Right lobe of liver (tissue), 6 donors: ENCODE data around the gene NFIA. TPM values are rescaled to one million over a fixed set of nuclear protein-coding genes. Genes with fewer than 3 reads are reported as not detected.

Experiments used
- ATAC-seq, 4 donors: fragments of 200-7000 bp; cut with Tn5 transposase; one replicate each; pipeline ENCODE4 v1.9.1; 2020; ENCODE audit warnings: mild to moderate bottlenecking in 4 of 4, moderate library complexity in 4 of 4
- DNase-seq, 3 donors: peaks; one replicate each; pipeline ENCODE4 v3.0.0-alpha.2; 2020
- H3K27ac ChIP-seq, 3 donors: fragments of 200-600 bp; one replicate each; pipeline ENCODE4 v1.8.0; 2022
- H3K27me3 ChIP-seq, 2 donors: fragments of 200-600 bp; one replicate each; pipeline ENCODE4 v1.8.0; 2022
- H3K36me3 ChIP-seq, 4 donors: fragments of 200-600 bp; sonication (generic) in 1 of 4; one replicate each; pipeline versions ENCODE4 v1.5.1 to v1.8.0; 2017 to 2022; ENCODE audit warnings: control low read depth in 1 of 4
- H3K4me1 ChIP-seq, 4 donors: fragments of 200-600 bp; sonication (generic) in 1 of 4; one replicate each; pipeline versions ENCODE4 v1.5.1 to v1.8.0; 2017 to 2022; ENCODE audit warnings: control low read depth in 1 of 4
- H3K4me3 ChIP-seq, 3 donors: fragments of 200-600 bp; one replicate each; pipeline ENCODE4 v1.8.0; 2022
- H3K9me3 ChIP-seq, 4 donors: fragments of 200-600 bp; sonication (generic) in 1 of 4; one replicate each; pipeline versions ENCODE4 v1.5.1 to v1.8.0; 2017 to 2022; ENCODE audit warnings: control low read depth in 1 of 4
- POLR2A ChIP-seq: fragments of 450-650 bp; IDR thresholded peaks from one replicate; pipeline ENCODE4 v1.6.1; 2017; ENCODE audit warnings: antibody characterized with exemption, mild to moderate bottlenecking
- WGBS: methylation state at CpG from one replicate; pipeline ENCODE4 v1.1.6; 2018; ENCODE audit warnings: low coverage, low lambda C conversion rate; ENCODE audit not compliant: insufficient coverage; ENCODE audit errors: missing lambda C conversion rate; 5-methylcytosine and 5-hydroxymethylcytosine counted together
- intact Hi-C, 2 donors: fragments of 100-400 bp; cut with DNase I; formaldehyde crosslinking; loops; one replicate each; pipeline versions ENCODE4 v1.11.2 to v1.14.1; 2022
- total RNA-seq, 6 experiments: library from RNA; depleted of rRNA in 2 of 6; stranded (reverse); fragments of >200 nt in 2 of 6; fragmentation: NEBNext Ultra II Directional in 3 of 6; extraction: Animal tissue kit (Norgen Biotek cat#: 25700) in 3 of 6; gene quantifications; one replicate each; pipeline versions ENCODE4 v1.1.0 to v1.2.4, GENCODE V29; 2016 to 2023
- TF ChIP-seq, protein P1 (sequence below), 4 donors: fragments of 200-600 bp in 3 of 4; fragments of 450-650 bp in 1 of 4; IDR thresholded peaks; one replicate each; pipeline versions ENCODE4 v1.5.1 to v1.8.0; 2016 to 2022; ENCODE audit warnings: antibody characterized with exemption in 4 of 4, mild to moderate bottlenecking in 2 of 4
- donor health status: DM: no; HTN: yes; CAD: no.
- donor health status: DM: no; HTN: no; CAD: no.
- donor health status: DM: no; HTN: no; CAD: no.
- donor health status: DM: no; HTN: yes; CAD: no.
- donor health status: DM: no; HTN: yes; CAD: no.

Gene NFIA
- total RNA-seq, 6 experiments from 2014 or later = 36.7 to 97.2 (median 57.9) TPM

DNA sequence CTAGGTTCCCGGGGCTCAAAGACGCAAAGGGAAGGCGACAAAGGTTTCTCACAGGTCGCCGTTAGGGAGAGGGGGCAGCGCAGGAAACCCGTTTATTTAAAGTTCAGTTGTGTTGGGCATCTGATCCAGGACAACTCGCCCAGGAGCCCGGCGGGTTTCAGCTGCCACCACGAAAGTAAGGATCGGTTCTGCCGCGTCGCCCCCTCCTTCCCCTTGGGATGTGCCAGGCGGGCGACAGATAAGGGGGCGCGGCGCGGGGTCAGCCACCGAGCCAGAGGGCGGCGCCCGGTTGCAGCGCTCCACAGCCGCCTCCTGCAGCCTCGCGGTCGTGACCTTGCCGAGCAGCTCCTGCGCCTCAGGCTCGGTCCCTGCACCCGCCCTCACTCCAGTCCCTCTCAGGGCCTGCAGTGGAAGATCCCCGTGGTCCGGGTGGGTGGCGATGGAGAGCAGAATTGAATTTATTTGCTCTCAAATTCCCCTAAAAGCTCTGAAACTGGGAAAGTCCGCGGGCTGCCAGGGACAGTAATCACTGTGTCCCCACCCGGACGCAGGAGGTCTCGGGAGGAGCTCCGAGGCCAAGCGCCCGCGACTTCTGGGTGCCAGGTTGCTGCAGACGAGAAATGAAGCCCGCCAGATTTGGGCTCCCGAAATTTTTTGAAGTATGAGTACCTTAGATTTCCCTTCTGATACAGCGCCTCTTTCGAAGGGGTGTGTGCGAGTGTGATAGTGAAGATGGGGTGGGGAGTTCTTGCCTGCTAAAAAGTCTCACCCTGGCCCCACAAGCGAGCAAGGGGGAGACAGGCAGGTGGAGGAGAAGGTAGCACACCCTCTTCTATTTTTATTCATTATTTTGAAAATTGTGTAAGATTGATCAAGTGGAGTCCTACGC is 28.4 kb upstream of the NFIA start:
- H3K27me3 ChIP-seq = no peaks in the 10 kb centered on the region
- WGBS = 21% methylated on average over 20 of the region's 54 CpGs
- TF ChIP-seq, protein P1, sequence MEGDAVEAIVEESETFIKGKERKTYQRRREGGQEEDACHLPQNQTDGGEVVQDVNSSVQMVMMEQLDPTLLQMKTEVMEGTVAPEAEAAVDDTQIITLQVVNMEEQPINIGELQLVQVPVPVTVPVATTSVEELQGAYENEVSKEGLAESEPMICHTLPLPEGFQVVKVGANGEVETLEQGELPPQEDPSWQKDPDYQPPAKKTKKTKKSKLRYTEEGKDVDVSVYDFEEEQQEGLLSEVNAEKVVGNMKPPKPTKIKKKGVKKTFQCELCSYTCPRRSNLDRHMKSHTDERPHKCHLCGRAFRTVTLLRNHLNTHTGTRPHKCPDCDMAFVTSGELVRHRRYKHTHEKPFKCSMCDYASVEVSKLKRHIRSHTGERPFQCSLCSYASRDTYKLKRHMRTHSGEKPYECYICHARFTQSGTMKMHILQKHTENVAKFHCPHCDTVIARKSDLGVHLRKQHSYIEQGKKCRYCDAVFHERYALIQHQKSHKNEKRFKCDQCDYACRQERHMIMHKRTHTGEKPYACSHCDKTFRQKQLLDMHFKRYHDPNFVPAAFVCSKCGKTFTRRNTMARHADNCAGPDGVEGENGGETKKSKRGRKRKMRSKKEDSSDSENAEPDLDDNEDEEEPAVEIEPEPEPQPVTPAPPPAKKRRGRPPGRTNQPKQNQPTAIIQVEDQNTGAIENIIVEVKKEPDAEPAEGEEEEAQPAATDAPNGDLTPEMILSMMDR (IDR thresholded peaks at IDR 0.05) = peak in 2 of 4 donors; percentile 15 to 16
- no peak for TF ChIP-seq POLR2A
- peaks cover 0 to 33% (median 13%) of the 10 kb centered on the region in 4 donors for H3K4me1 ChIP-seq
- H3K4me3 ChIP-seq = peak overlapping the region; percentile 38 to 57 (median 54)
- H3K36me3 ChIP-seq = no peaks in the 10 kb centered on the region
- peak overlapping the region; percentile 41 to 56 (median 50) for H3K27ac ChIP-seq
- DNase-seq (peak; percentile 68 to 73 (median 70)), ATAC-seq (peak; percentile 33 to 52 (median 41))
- intact Hi-C loops = loop anchor here (10.0 kb wide), 2 partner anchors 281 to 291 kb away; no protein-coding TSS in a partner anchor
- H3K9me3 ChIP-seq = no peaks in the 10 kb centered on the region

DNA sequence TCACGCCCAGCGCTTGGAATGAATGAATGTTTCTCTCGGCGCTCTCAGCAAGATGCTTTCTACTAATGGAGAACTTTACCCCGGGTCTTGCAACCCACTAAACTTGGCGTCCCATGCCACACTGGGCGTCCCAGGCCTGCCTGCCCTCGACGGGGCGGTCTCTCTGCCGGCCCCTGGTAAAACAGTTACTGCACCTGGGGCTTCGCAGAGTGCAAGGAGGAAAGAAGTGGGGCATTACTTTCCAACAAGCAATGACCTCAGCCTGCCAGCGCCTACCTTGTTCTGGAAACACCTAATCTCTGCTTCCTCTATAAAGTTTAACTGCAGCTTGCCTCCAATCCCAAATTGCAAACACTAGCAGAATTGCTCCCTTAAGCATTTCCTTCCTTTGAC is 27.8 kb upstream of the NFIA start:
- Histone ChIP-seq H3K9me3 (no peaks in the 10 kb centered on the region), H3K27me3 (no peaks in the 10 kb centered on the region), H3K27ac (peak overlapping the region; percentile 41 to 56 (median 50)), H3K36me3 (no peaks in the 10 kb centered on the region), H3K4me1 (peaks cover 0 to 31% (median 13%) of the 10 kb centered on the region in 4 donors), H3K4me3 (no peak overlapping the region)
- intact Hi-C loops = loop anchor here (10.0 kb wide), 2 partner anchors 280 to 290 kb away; no protein-coding TSS in a partner anchor
- no peak for ATAC-seq
- DNase-seq = no peak
- 65% methylated on average over 5 of the region's 13 CpGs for WGBS
- TF ChIP-seq, protein P1 (IDR thresholded peaks at IDR 0.05) = no peak

DNA sequence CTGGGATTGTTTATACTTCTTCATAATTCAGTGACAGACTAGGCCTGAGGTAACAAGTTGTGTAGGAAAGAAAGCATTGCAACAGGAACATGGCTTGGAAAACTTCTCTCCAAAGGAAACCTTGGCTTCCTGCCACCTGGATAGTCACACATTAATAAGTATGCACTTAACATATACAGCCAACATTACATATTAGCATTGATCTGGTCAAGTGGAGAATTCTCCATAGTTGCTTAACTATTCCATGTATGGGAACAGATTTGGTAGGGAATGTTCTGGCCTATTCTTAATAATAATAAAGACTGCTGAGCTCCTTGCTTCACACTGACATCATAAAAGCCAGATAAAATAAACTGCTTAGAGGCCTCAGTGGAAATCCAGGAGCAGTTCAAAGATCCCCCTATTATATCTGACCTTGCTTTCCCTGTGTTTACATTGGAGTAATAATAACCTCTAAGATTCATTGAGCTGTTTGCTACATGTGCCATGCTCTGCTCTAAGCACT is 27.2 kb upstream of the NFIA start:
- Histone ChIP-seq H3K27ac (peak overlapping the region; percentile 41 to 56 (median 50)), H3K36me3 (no peaks in the 10 kb centered on the region), H3K27me3 (no peaks in the 10 kb centered on the region), H3K4me1 (peaks cover 0 to 29% (median 12%) of the 10 kb centered on the region in 4 donors), H3K4me3 (no peak overlapping the region), H3K9me3 (no peaks in the 10 kb centered on the region)
- DNase-seq = no peak
- no peak for TF ChIP-seq POLR2A
- TF ChIP-seq, protein P1 (IDR thresholded peaks at IDR 0.05) = no peak
- ATAC-seq = no peak
- intact Hi-C loops = loop anchor here (10.0 kb wide), 2 partner anchors 280 to 290 kb away; no protein-coding TSS in a partner anchor

DNA sequence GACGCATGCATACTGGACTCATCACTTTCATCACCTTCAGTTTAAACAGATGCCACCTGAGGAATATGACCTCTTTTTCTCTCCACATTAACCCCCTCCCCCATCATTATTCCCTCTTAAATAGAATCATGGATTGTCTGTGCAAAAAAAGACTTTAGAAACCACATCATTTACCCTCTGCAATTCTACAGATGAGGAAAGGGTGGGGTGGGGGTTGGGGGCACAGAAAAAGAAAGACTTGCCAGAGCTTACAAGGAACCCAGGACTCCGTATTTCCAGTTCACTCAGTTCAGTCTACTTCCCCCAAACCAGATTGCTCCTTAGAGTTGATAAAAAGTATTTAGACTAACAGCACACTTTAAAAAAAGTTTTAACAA is 26.2 kb upstream of the NFIA start:
- TF ChIP-seq, protein P1 (IDR thresholded peaks at IDR 0.05) = no peak
- TF ChIP-seq POLR2A = no peak
- Histone ChIP-seq H3K36me3 (no peaks in the 10 kb centered on the region), H3K27me3 (no peaks in the 10 kb centered on the region), H3K4me1 (peaks cover 0 to 29% (median 12%) of the 10 kb centered on the region in 4 donors), H3K4me3 (peak overlapping the region in 2 of 3 donors; percentile 65 to 81), H3K9me3 (no peaks in the 10 kb centered on the region), H3K27ac (peak overlapping the region; percentile 77 to 93 (median 84))
- ATAC-seq = no peak
- WGBS = 38% methylated on average over 2 of the region's 2 CpGs
- DNase-seq = no peak
- intact Hi-C loops = loop anchor here (10.0 kb wide), 2 partner anchors 279 to 289 kb away; no protein-coding TSS in a partner anchor
